ENCODE data around the gene HOXD12.

Gene HOXD12

GRCh38 chr2:176132205-176133171, 32.9 kb downstream of the HOXD12 start:
- DNase-seq (ENCODE audit: low spot score) = no peak

- no peak for DNase-seq (ENCODE audit: low spot score)
These were observed 33.8 kb downstream of the HOXD12 start for GRCh38 chr2:176133389-176133788.

- no peak for DNase-seq (ENCODE audit: low spot score)
These were observed 34.4 kb downstream of the HOXD12 start for GRCh38 chr2:176134035-176134434.

- no peak for DNase-seq (ENCODE audit: low spot score)
These were observed 35.4 kb downstream of the HOXD12 start for GRCh38 chr2:176135035-176135440.

GRCh38 chr2:176136374-176137251, 37.0 kb downstream of the HOXD12 start:
- no peak for DNase-seq (ENCODE audit: low spot score)

- no peak for DNase-seq (ENCODE audit: low spot score)
These were observed 37.6 kb downstream of the HOXD12 start for GRCh38 chr2:176137252-176137580.

- DNase-seq (ENCODE audit: low spot score) = no peak
These were observed 38.3 kb downstream of the HOXD12 start for GRCh38 chr2:176137906-176138305.

- DNase-seq (ENCODE audit: low spot score) = no peak
These were observed 38.9 kb downstream of the HOXD12 start for GRCh38 chr2:176138526-176138922.

GRCh38 chr2:176138923-176139660, 39.5 kb downstream of the HOXD12 start:
- no peak for DNase-seq (ENCODE audit: low spot score)

- DNase-seq (ENCODE audit: low spot score) = no peak
These were observed 40.3 kb downstream of the HOXD12 start for GRCh38 chr2:176139661-176140512.

GRCh38 chr2:176140513-176141317, 41.1 kb downstream of the HOXD12 start:
- peak; percentile 93 for DNase-seq (ENCODE audit: low spot score)

GRCh38 chr2:176142281-176142680, 42.7 kb downstream of the HOXD12 start:
- no peak for DNase-seq (ENCODE audit: low spot score)

- DNase-seq (ENCODE audit: low spot score) = no peak
These were observed 45.7 kb downstream of the HOXD12 start for GRCh38 chr2:176145085-176145969.

- no peak for DNase-seq (ENCODE audit: low spot score)
These were observed 46.5 kb downstream of the HOXD12 start for GRCh38 chr2:176146101-176146500.

- DNase-seq (ENCODE audit: low spot score) = no peak
These were observed 47.0 kb downstream of the HOXD12 start for GRCh38 chr2:176146645-176147044.

- DNase-seq (ENCODE audit: low spot score) = no peak
These were observed 47.7 kb downstream of the HOXD12 start for GRCh38 chr2:176147210-176147799.

GRCh38 chr2:176147800-176148496, 48.4 kb downstream of the HOXD12 start:
- DNase-seq (ENCODE audit: low spot score) = no peak

- no peak for DNase-seq (ENCODE audit: low spot score)
These were observed 49.3 kb downstream of the HOXD12 start for GRCh38 chr2:176148751-176149421.

Measured in D341Med (cell line).